B cell (primary cell): Measurements from ENCODE around the gene KLF7. TPM values are rescaled to one million over a fixed set of nuclear protein-coding genes. Genes with fewer than 3 reads are reported as not detected.
A peak's percentile ranks its signal among the peaks of the same experiment; 100 is the strongest.

Experiments
- ATAC-seq: fragments of 200-7000 bp; cut with Tn5 transposase; one replicate; pipeline ENCODE4 v1.10.0; 2021; ENCODE audit warnings: low read depth, mild to moderate bottlenecking, moderate number of reproducible peaks, moderate library complexity
- CTCF ChIA-PET: fragments of 350-600 bp; sonication (Branson Sonifier 250); formaldehyde crosslinking; loops from one replicate; lab custom pipeline; 2021; ENCODE audit warnings: antibody characterized with exemption, inconsistent platforms; lab: Charles Lee
- POLR2A ChIA-PET: fragments of 350-600 bp; sonication (Branson Sonifier 250); formaldehyde crosslinking; loops from one replicate; lab custom pipeline; 2021; ENCODE audit warnings: antibody characterized with exemption; lab: Charles Lee
- DNase-seq: peaks from one replicate; pipeline ENCODE4 v3.0.0; 2013
- H2AFZ ChIP-seq: 2 replicates; pipeline ENCODE4 v1.6.1; 2012; ENCODE audit warnings: mild to moderate bottlenecking, low read depth, low read length; ENCODE audit not compliant: insufficient read depth, poor library complexity, severe bottlenecking
- H3K27ac ChIP-seq, 2 donors: 1 replicate in 1 of 2; 2 replicates in 1 of 2; pipeline ENCODE4 v1.5.1; 2012 to 2013; ENCODE audit warnings: low read length in 2 of 2, mild to moderate bottlenecking in 2 of 2, moderate library complexity in 1 of 2
- H3K27me3 ChIP-seq, 4 experiments: fragments of 200-600 bp in 1 of 4; sonication (generic) in 1 of 4; replicated peaks in 1 of 4; 1 replicate in 2 of 4; 2 replicates in 2 of 4; pipeline versions ENCODE4 v1.6.1 to v1.7.0; 2013 to 2016; ENCODE audit warnings: low read length in 3 of 4, mild to moderate bottlenecking in 2 of 4, mixed read lengths in 1 of 4, moderate library complexity in 1 of 4; ENCODE audit not compliant: insufficient read depth in 4 of 4, control insufficient read depth in 3 of 4; ENCODE audit errors: control extremely low read depth in 1 of 4
- H3K36me3 ChIP-seq, 2 experiments: replicated peaks in 1 of 2; 1 replicate in 1 of 2; 2 replicates in 1 of 2; pipeline versions ENCODE4 v1.6.1 to v1.7.1; 2013; ENCODE audit warnings: low read length in 1 of 2; ENCODE audit not compliant: insufficient read depth in 2 of 2, control insufficient read depth in 1 of 2; ENCODE audit errors: control extremely low read depth in 1 of 2, extremely low read depth in 1 of 2
- H3K4me1 ChIP-seq, 2 donors: fragments of 200-600 bp in 1 of 2; sonication (generic) in 1 of 2; 1 replicate in 1 of 2; 2 replicates in 1 of 2; pipeline versions ENCODE4 v1.5.1 to v1.6.1; 2013 to 2017; ENCODE audit warnings: low read length in 2 of 2; ENCODE audit not compliant: control insufficient read depth in 2 of 2, insufficient read depth in 2 of 2
- H3K4me2 ChIP-seq: replicated peaks from 2 replicates; pipeline ENCODE3; 2012; ENCODE audit warnings: mild to moderate bottlenecking, low read depth, low read length; ENCODE audit not compliant: poor library complexity, severe bottlenecking
- H3K4me3 ChIP-seq, 5 experiments: fragments of 200-600 bp in 1 of 5; sonication (generic) in 1 of 5; 1 replicate in 3 of 5; 2 replicates in 2 of 5; pipeline versions ENCODE4 v1.5.1 to v1.7.0; 2011 to 2016; ENCODE audit warnings: low read length in 4 of 5, mild to moderate bottlenecking in 4 of 5, low read depth in 2 of 5, control low read depth in 1 of 5, moderate library complexity in 1 of 5; ENCODE audit not compliant: insufficient read depth in 1 of 5; ENCODE audit errors: control extremely low read depth in 1 of 5, extremely low read depth in 1 of 5
- H3K79me2 ChIP-seq: fragments of 200-600 bp; sonication (generic); one replicate; pipeline ENCODE4 v1.6.0; 2016; ENCODE audit warnings: low read length; ENCODE audit not compliant: control insufficient read depth, insufficient read depth
- H3K9ac ChIP-seq: fragments of 200-600 bp; sonication (generic); 2 replicates; pipeline ENCODE4 v1.6.1; 2017; ENCODE audit warnings: mild to moderate bottlenecking, low read length, moderate library complexity
- H3K9me3 ChIP-seq, 3 donors: one replicate each; pipeline versions ENCODE4 v1.6.1 to v1.7.1; 2013; ENCODE audit warnings: low read length in 2 of 3; ENCODE audit not compliant: control insufficient read depth in 2 of 3, insufficient read depth in 1 of 3; ENCODE audit errors: control extremely low read depth in 1 of 3
- H4K20me1 ChIP-seq: 2 replicates; pipeline ENCODE4 v1.6.0; 2012; ENCODE audit warnings: mild to moderate bottlenecking, low read length; ENCODE audit not compliant: insufficient read depth, control insufficient read depth, poor library complexity, severe bottlenecking
- H3K27ac Mint-ChIP-seq: one replicate; pipeline ENCODE4 v1.8.0; 2021; ENCODE audit warnings: mixed read lengths
- H3K27me3 Mint-ChIP-seq: one replicate; pipeline ENCODE4 v1.8.0; 2021; ENCODE audit warnings: mixed read lengths
- H3K4me1 Mint-ChIP-seq: one replicate; pipeline ENCODE4 v1.8.0; 2021; ENCODE audit warnings: mixed read lengths
- H3K4me3 Mint-ChIP-seq: one replicate; pipeline ENCODE4 v1.8.0; 2021; ENCODE audit warnings: mixed read lengths
- H3K9me3 Mint-ChIP-seq: one replicate; pipeline ENCODE4 v1.8.0; 2022; ENCODE audit warnings: mixed read lengths; ENCODE audit not compliant: insufficient read depth
- EZH2 ChIP-seq: IDR thresholded peaks from 2 replicates; pipeline ENCODE4 v1.6.1; 2012; ENCODE audit warnings: borderline replicate concordance, low read depth, mild to moderate bottlenecking, moderate library complexity, low read length; ENCODE audit not compliant: insufficient read depth, poor library complexity, severe bottlenecking
- WGBS: methylation state at CpG from one replicate; pipeline ENCODE4 v1.1.5; 2013; ENCODE audit warnings: missing lambda C conversion rate; ENCODE audit not compliant: insufficient coverage; 5-methylcytosine and 5-hydroxymethylcytosine counted together
- intact Hi-C: fragments of 100-400 bp; cut with micrococcal nuclease; formaldehyde crosslinking; loops from one replicate; pipeline ENCODE4 v1.10.0; 2022
- polyA plus RNA-seq: library from polyadenylated mRNA; depleted of rRNA; stranded (reverse); fragments of >200 nt; gene quantifications from 2 replicates; pipeline ENCODE4 v1.2.3, GENCODE V29; 2012
- total RNA-seq, 2 donors: library from RNA; stranded (reverse); fragments of 120-200 nt in 1 of 2; gene quantifications; 1 replicate in 1 of 2; 2 replicates in 1 of 2; pipeline versions ENCODE4 v1.2.3 to v1.2.4, GENCODE V29; 2013 to 2022
- TF ChIP-seq, protein P1 (sequence below): fragments of 200-600 bp; IDR thresholded peaks from one replicate; pipeline ENCODE4 v1.8.0; 2022; ENCODE audit warnings: antibody characterized with exemption, mild to moderate bottlenecking

Gene KLF7
- total and polyA plus RNA-seq, 2 donors (not counting 1 experiment from before 2014, with no cell fraction given): 46.2 to 93.2 TPM

DNA sequence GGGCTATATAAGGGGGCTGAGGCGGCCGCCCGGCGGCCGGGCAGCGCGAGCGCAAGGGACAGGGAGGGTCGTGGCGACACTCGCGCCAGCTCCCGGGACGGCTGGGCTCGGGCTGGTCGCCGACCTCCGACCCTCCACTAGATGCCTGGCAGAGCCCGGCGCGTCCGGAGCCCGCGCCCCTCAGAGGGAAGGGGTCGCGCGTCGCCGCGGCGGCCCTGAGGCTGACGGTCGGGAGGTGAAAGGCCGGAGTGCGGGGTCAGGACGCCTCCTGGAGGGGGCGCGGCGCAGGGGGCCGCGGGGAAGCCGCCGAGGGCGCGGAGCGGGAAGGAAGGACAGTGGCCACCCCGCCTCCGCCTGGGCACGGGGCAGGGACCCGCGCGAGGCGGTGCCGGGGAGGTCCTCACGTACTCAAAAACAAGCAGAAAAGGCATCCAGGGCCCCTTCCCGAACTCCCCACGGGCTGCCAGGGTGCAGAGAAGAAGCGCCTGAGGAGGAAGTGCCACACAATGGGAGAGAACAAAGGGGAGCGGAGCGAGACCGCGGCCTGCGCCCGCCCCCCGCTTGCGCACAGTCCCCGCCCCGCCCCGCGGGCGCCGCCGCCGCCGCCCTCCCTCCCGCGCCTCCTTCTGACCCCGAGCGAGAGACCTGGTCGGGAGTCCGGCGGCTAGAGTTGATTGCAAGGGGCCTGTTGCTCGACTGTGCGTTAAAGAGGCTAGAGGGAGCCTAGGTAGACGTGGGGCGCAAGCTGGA, 776 bp upstream of the KLF7 start:
- Mint-ChIP-seq H3K27ac (peak overlapping the region; percentile 99), H3K4me1 (peaks cover 50% of the 10 kb centered on the region), H3K4me3 (peak overlapping the region; percentile 98), H3K27me3 (no peaks in the 10 kb centered on the region), H3K9me3 (no peaks in the 10 kb centered on the region)
- POLR2A ChIA-PET: interaction anchor here (0.6 to 5.0 kb wide), 24 partner anchors 9 to 1007 kb away, joined by 3 to 122 read pairs (median 4); partner anchors contain the start of genes CCNYL1, CREB1, EEF1B2 and FASTKD2
- CTCF ChIA-PET: interaction anchor here (0.6 to 7.4 kb wide), 16 partner anchors 16 to 459 kb away, joined by 3 to 92 read pairs (median 4); partner anchors contain the start of gene METTL21A
- Histone ChIP-seq H4K20me1 (no peaks in the 10 kb centered on the region), H3K4me1 (peaks cover 37 to 41% of the 10 kb centered on the region in 2 donors), H3K9me3 (no peaks in the 10 kb centered on the region), H3K36me3 (no peaks in the 10 kb centered on the region), H3K9ac (peak overlapping the region; percentile 95), H3K4me2 (peak overlapping the region; percentile 92), H3K27me3 (no peaks in the 10 kb centered on the region), H3K79me2 (peaks cover 41% of the 10 kb centered on the region), H3K4me3 (peak overlapping the region; percentile 43 to 97 (median 84)), H3K27ac (peak overlapping the region; percentile 95 to 99), H2AFZ (peak overlapping the region; percentile 60)
- intact Hi-C loops: loop anchor here (1.0 to 10.0 kb wide), 9 partner anchors 23 to 1088 kb away; partner anchors contain the start of genes CCNYL1, CREB1, FASTKD2 and IDH1
- no peak for TF ChIP-seq EZH2
- TF ChIP-seq, protein P1, sequence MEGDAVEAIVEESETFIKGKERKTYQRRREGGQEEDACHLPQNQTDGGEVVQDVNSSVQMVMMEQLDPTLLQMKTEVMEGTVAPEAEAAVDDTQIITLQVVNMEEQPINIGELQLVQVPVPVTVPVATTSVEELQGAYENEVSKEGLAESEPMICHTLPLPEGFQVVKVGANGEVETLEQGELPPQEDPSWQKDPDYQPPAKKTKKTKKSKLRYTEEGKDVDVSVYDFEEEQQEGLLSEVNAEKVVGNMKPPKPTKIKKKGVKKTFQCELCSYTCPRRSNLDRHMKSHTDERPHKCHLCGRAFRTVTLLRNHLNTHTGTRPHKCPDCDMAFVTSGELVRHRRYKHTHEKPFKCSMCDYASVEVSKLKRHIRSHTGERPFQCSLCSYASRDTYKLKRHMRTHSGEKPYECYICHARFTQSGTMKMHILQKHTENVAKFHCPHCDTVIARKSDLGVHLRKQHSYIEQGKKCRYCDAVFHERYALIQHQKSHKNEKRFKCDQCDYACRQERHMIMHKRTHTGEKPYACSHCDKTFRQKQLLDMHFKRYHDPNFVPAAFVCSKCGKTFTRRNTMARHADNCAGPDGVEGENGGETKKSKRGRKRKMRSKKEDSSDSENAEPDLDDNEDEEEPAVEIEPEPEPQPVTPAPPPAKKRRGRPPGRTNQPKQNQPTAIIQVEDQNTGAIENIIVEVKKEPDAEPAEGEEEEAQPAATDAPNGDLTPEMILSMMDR: peak; percentile 8
- peak; percentile 52 for ATAC-seq
- under 1% methylated on average over 86 of the region's 86 CpGs for WGBS
- DNase-seq: peak; percentile 90
